Activated CD8-positive, alpha-beta T cell treated with anti-CD3 and anti-CD28 coated beads for 36 hours (primary cell): ENCODE results near the gene ITCH. TPM values are rescaled to one million over a fixed set of nuclear protein-coding genes. Genes with fewer than 3 reads are reported as not detected.
A peak's percentile ranks its signal among the peaks of the same experiment; 100 is the strongest.
"Not testable (repeated sequence)": the region's sequence is repeated elsewhere in the genome, so short reads cannot be mapped to it uniquely, and the experiment has no call there.

Experiments used
- ATAC-seq: fragments of 200-7000 bp; cut with Tn5 transposase; one replicate; pipeline ENCODE4 v1.10.0; 2021; ENCODE audit warnings: mild to moderate bottlenecking, moderate library complexity
- CTCF ChIA-PET: fragments of 350-600 bp; sonication (Branson Sonifier 250); formaldehyde crosslinking; loops from one replicate; lab custom pipeline; 2021; ENCODE audit warnings: antibody characterized with exemption; lab: Charles Lee
- POLR2A ChIA-PET: fragments of 350-600 bp; sonication (Branson Sonifier 250); formaldehyde crosslinking; loops from one replicate; lab custom pipeline; 2021; ENCODE audit warnings: antibody characterized with exemption; lab: Charles Lee
- DNase-seq: peaks from one replicate; pipeline ENCODE4 v3.0.0-alpha.2; 2020
- H3K27ac Mint-ChIP-seq: one replicate; pipeline ENCODE4 v1.8.0; 2021; ENCODE audit warnings: mild to moderate bottlenecking, mixed read lengths
- H3K27me3 Mint-ChIP-seq: one replicate; pipeline ENCODE4 v1.8.0; 2021; ENCODE audit warnings: mixed read lengths
- H3K36me3 Mint-ChIP-seq: one replicate; pipeline ENCODE4 v1.8.0; 2021; ENCODE audit warnings: low read depth, mixed read lengths
- H3K4me1 Mint-ChIP-seq: one replicate; pipeline ENCODE4 v1.8.0; 2021; ENCODE audit warnings: low read depth, mixed read lengths
- H3K4me3 Mint-ChIP-seq: one replicate; pipeline ENCODE4 v1.8.0; 2021; ENCODE audit warnings: mild to moderate bottlenecking, moderate library complexity, mixed read lengths
- H3K9me3 Mint-ChIP-seq: one replicate; pipeline ENCODE4 v1.8.0; 2021; ENCODE audit warnings: mixed read lengths
- CTCF ChIP-seq: fragments of 200-600 bp; IDR thresholded peaks from one replicate; pipeline ENCODE4 v1.8.0; 2022; ENCODE audit warnings: antibody characterized with exemption, mild to moderate bottlenecking
- intact Hi-C: fragments of 100-400 bp; cut with micrococcal nuclease; formaldehyde crosslinking; loops from one replicate; pipeline ENCODE4 v1.10.0; 2022
- total RNA-seq, 2 experiments: library from RNA; stranded (reverse); gene quantifications; one replicate each; pipeline ENCODE4 v1.2.3, GENCODE V29; 2021

Gene ITCH
- total RNA-seq, 2 experiments from 2014 or later: 46.0 to 51.8 TPM

DNA sequence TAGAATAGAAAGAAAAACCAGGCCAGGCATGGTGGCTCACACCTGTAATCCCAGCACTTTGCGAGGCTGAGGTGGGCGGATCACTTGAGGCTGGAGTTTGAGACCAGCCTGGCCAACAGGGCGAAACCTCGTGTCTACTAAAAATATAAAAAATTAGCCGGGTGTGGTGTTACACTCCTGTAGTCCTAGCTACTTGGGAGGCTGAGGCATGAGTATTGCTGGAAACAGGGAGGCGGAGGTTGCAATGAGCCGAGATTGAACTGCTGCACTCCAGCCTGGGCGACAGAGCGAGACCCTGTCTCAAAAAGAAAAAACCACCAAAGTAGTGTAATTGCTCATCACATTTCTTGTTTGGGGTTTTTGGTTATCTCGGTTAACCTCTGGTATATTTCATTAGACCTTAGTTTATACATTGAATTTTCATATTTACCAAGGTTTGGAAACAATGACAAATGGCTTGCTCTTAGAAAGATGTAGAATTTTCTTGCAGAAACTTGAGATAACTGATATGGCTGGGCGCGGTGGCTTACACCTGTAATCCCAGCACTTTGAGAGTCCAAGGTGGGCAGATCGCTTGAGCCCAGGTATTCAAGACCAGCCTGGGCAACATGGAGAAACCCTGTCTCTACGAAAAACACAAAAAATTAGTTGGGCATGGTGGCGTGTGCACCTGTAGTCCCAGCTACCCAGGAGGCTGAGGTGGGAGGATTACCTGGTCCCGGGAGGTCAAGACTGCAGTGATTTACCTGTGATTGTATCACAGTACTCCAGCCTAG is 14.2 kb downstream of the ITCH start:
- peak overlapping the region; percentile 52 for H3K27ac Mint-ChIP-seq
- no peaks in the 10 kb centered on the region for H3K9me3 Mint-ChIP-seq
- peaks cover 25% of the 10 kb centered on the region for H3K4me1 Mint-ChIP-seq
- ChIA-PET POLR2A (interaction anchor here (1.0 to 1.4 kb wide), 2 partner anchors 13 to 14 kb away, joined by 3 read pairs; partner anchors contain the start of gene ITCH), CTCF (interaction anchor here (1.4 to 1.9 kb wide), 3 partner anchors 63 to 65 kb away, joined by 4 to 11 read pairs (median 9); no protein-coding TSS in a partner anchor)
- TF ChIP-seq CTCF: no peak
- intact Hi-C loops: no loop called here
- no peaks in the 10 kb centered on the region for H3K27me3 Mint-ChIP-seq
- H3K36me3 Mint-ChIP-seq: peaks cover 20% of the 10 kb centered on the region
- no peak overlapping the region for H3K4me3 Mint-ChIP-seq
- DNase-seq: peak; percentile 9
- ATAC-seq: peak; percentile 7

DNA sequence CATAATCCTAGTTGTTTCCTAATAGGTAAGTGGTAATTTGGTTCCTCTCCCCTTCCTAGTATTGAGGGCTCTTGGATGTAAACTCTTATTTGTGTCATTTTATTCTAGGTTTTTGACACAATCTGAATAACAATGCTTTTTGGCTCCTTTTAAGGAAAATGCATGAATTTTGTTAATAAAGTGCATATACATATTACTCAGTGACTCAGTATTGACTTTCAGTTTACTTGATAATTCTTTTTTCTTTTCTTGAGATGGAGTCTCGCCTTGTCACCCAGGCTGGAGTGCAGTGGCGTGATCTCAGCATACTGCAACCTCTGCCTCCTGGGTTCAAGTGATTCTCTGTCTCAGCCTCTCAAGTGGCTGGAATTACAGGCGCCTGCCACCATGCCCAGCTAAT is 19.1 kb downstream of the ITCH start:
- H3K27ac Mint-ChIP-seq: no peak overlapping the region
- POLR2A ChIA-PET: no interaction called here
- CTCF ChIA-PET: no interaction called here
- intact Hi-C loops: no loop called here
- peaks cover 8% of the 10 kb centered on the region for H3K36me3 Mint-ChIP-seq
- no peak for TF ChIP-seq CTCF
- H3K9me3 Mint-ChIP-seq: no peaks in the 10 kb centered on the region
- ATAC-seq: no peak
- H3K27me3 Mint-ChIP-seq: no peaks in the 10 kb centered on the region
- no peak overlapping the region for H3K4me3 Mint-ChIP-seq
- H3K4me1 Mint-ChIP-seq: peaks cover 22% of the 10 kb centered on the region
- DNase-seq: no peak

- H3K27me3 Mint-ChIP-seq, H3K4me3 Mint-ChIP-seq, H3K36me3 Mint-ChIP-seq, H3K9me3 Mint-ChIP-seq, H3K27ac Mint-ChIP-seq, intact Hi-C loops, POLR2A ChIA-PET, CTCF ChIA-PET, DNase-seq, ATAC-seq: not testable (repeated sequence)
- H3K4me1 Mint-ChIP-seq: peaks cover 19% of the 10 kb centered on the region
These were observed 19.9 kb downstream of the ITCH start for GRCh38 chr20:34382877-34383455.

DNA sequence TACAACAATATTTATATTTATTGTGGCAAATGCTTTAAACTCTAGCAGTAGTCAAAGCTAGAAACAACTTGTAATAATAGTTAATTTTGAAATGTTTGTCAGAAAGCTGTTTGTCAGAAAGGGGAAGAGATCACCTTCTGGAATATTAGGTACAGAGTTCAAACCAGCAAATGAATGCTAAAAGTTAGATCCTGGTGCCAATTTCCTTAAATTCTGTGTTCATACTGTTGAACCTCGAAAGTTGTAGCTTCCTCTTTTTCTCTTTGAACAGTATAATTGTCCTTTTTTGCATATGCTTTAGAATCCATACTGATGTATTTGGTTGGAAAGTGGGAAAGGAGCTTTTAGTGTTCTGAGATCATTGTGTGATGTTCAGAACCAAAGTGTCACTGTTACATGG is 22.4 kb downstream of the ITCH start:
- TF ChIP-seq CTCF: no peak
- no peaks in the 10 kb centered on the region for H3K27me3 Mint-ChIP-seq
- ATAC-seq (no peak), DNase-seq (no peak)
- H3K4me1 Mint-ChIP-seq: peaks cover 30% of the 10 kb centered on the region
- ChIA-PET POLR2A (no interaction called here), CTCF (interaction anchor here (0.7 to 1.9 kb wide), 3 partner anchors 20 to 91 kb away, joined by 3 to 6 read pairs (median 4); no protein-coding TSS in a partner anchor)
- H3K27ac Mint-ChIP-seq: no peak overlapping the region
- no peaks in the 10 kb centered on the region for H3K9me3 Mint-ChIP-seq
- intact Hi-C loops: no loop called here
- H3K4me3 Mint-ChIP-seq: no peak overlapping the region
- H3K36me3 Mint-ChIP-seq: peaks cover 6% of the 10 kb centered on the region

DNA sequence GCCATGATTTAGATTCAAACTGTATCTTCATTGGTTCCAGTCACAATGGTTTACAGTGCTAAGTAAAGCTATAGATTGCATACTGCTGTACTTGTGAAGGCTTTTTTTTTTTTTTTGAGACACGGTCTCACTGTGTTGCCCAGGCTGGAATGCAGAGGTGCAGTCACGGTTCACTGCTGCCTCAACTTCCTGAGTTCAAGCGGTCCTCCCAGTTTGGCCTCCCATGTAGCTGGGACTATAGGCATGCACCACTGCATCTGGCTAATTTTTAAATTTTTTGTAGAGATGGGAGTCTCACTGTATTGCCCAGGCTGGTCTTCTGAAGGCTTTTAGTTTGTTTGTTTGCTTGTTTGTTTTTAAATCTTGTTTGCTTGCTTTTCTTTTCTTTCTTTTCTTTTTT is 24.9 kb downstream of the ITCH start:
- Mint-ChIP-seq H3K9me3 (no peaks in the 10 kb centered on the region), H3K36me3 (peaks cover 10% of the 10 kb centered on the region), H3K27ac (no peak overlapping the region), H3K4me1 (peaks cover 34% of the 10 kb centered on the region), H3K4me3 (no peak overlapping the region), H3K27me3 (no peaks in the 10 kb centered on the region)
- TF ChIP-seq CTCF: no peak
- ChIA-PET POLR2A (no interaction called here), CTCF (interaction anchor here (1.8 kb wide), 1 partner anchor 8 kb away, joined by 4 read pairs; no protein-coding TSS in a partner anchor)
- ATAC-seq (no peak), DNase-seq (no peak)
- intact Hi-C loops: no loop called here
